Panc1 (cell line): Measurements from ENCODE around the gene HLTF. TPM values are rescaled to one million over a fixed set of nuclear protein-coding genes. Genes with fewer than 3 reads are reported as not detected.

Experiments used
- ATAC-seq: fragments of 200-7000 bp; cut with Tn5 transposase; 2 replicates; pipeline ENCODE4 v1.9.1; 2020; ENCODE audit warnings: mild to moderate bottlenecking, moderate library complexity
- BruUV-seq: library from RNA; stranded (reverse); fragments of 400-500 nt; replicated peaks from 2 replicates; lab custom pipeline; 2021; lab: Mats Ljungman, UMichigan
- CTCF ChIA-PET: fragments of 300-600 bp; sonication (Branson Sonifier 250); formaldehyde crosslinking; loops from one replicate; lab custom pipeline; 2022; ENCODE audit warnings: antibody characterized with exemption; lab: Charles Lee
- POLR2A ChIA-PET: fragments of 300-600 bp; sonication (Branson Sonifier 250); formaldehyde crosslinking; loops from one replicate; lab custom pipeline; 2022; ENCODE audit warnings: antibody characterized with exemption; lab: Charles Lee
- DNase-seq: peaks from one replicate; pipeline ENCODE4 v3.0.0-alpha.2; 2010; ENCODE audit warnings: low read depth, low spot score
- H3K27ac ChIP-seq: 2 replicates; pipeline ENCODE4 v1.5.1; 2011; ENCODE audit warnings: mild to moderate bottlenecking, low read length, inconsistent platforms
- H3K27me3 ChIP-seq: fragments of 200-500 bp; sonication (Bioruptor generic); 2 replicates; pipeline ENCODE4 v1.6.0; 2014; ENCODE audit warnings: low read length, inconsistent platforms; ENCODE audit not compliant: control insufficient read depth, insufficient read depth
- H3K36me3 ChIP-seq: fragments of 200-500 bp; sonication (Bioruptor generic); 2 replicates; pipeline ENCODE4 v1.5.1; 2014; ENCODE audit warnings: inconsistent platforms, mild to moderate bottlenecking, low read length, moderate library complexity; ENCODE audit not compliant: control insufficient read depth, insufficient read depth
- H3K4me1 ChIP-seq: 2 replicates; pipeline ENCODE4 v1.5.1; 2011; ENCODE audit warnings: inconsistent platforms, mild to moderate bottlenecking, low read length, moderate library complexity; ENCODE audit not compliant: control insufficient read depth, insufficient read depth
- H3K4me3 ChIP-seq, 2 experiments: 2 replicates each; pipeline ENCODE4 v1.5.1; 2011 to 2012; ENCODE audit warnings: low read depth in 2 of 2, low read length in 2 of 2, mild to moderate bottlenecking in 2 of 2, inconsistent platforms in 1 of 2, moderate library complexity in 1 of 2
- H3K9me3 ChIP-seq: fragments of 200-500 bp; sonication (Bioruptor generic); 2 replicates; pipeline ENCODE4 v1.5.1; 2014; ENCODE audit warnings: low read depth, mild to moderate bottlenecking, inconsistent platforms, low read length, moderate library complexity; ENCODE audit not compliant: control insufficient read depth, insufficient read depth
- POLR2AphosphoS5 ChIP-seq: IDR thresholded peaks from 2 replicates; pipeline ENCODE4 v1.6.1; 2012; ENCODE audit warnings: mild to moderate bottlenecking, low read depth, low read length, moderate library complexity
- REST ChIP-seq, 2 experiments: IDR thresholded peaks; 2 replicates each; pipeline ENCODE4 v1.6.1; 2011 to 2012; ENCODE audit warnings: low read depth in 2 of 2, control low read depth in 1 of 2, low read length in 1 of 2, mild to moderate bottlenecking in 1 of 2, moderate library complexity in 1 of 2; ENCODE audit not compliant: insufficient read depth in 1 of 2
- SIN3A ChIP-seq: IDR thresholded peaks from 2 replicates; pipeline ENCODE4 v1.6.1; 2012; ENCODE audit warnings: low read depth, mild to moderate bottlenecking, low read length, moderate library complexity, borderline replicate concordance; ENCODE audit not compliant: insufficient read depth
- TCF7L2 ChIP-seq: IDR thresholded peaks from 2 replicates; pipeline ENCODE4 v1.6.1; 2011; ENCODE audit warnings: mild to moderate bottlenecking, low read depth, low read length, inconsistent platforms
- in situ Hi-C: cut with HindIII; loops from 2 replicates; pipeline ENCODE4 v1.10.0; 2016; ENCODE audit warnings: low sequenced_read_pairs, low pct_unique_long_range_greater_than_20kb
- intact Hi-C: fragments of 100-400 bp; cut with micrococcal nuclease; formaldehyde crosslinking; loops from one replicate; pipeline ENCODE4 v1.10.0; 2022; ENCODE audit not compliant: unreplicated experiment
- total RNA-seq: library from RNA; stranded (reverse); gene quantifications from one replicate; pipeline ENCODE4 v1.2.1, GENCODE V29; 2021; ENCODE audit not compliant: unreplicated experiment
- TF ChIP-seq, protein P1 (sequence below): fragments of 450-650 bp; IDR thresholded peaks from 2 replicates; pipeline ENCODE4 v1.5.1; 2017; ENCODE audit warnings: mild to moderate bottlenecking

HLTF gene
- total RNA-seq, 1 experiment from 2014 or later = 106 TPM

GRCh38 chr3:149010504-149010951, 75.8 kb downstream of the HLTF start:
- H3K9me3 ChIP-seq = no peaks in the 10 kb centered on the region
- BruUV-seq = no TSS peak
- peaks cover 12% of the 10 kb centered on the region for H3K36me3 ChIP-seq
- in situ Hi-C loops = no loop called here
- no peaks in the 10 kb centered on the region for H3K27me3 ChIP-seq
- POLR2A ChIA-PET = no interaction called here
- CTCF ChIA-PET = no interaction called here
- no peaks in the 10 kb centered on the region for H3K4me1 ChIP-seq
- no peak for ATAC-seq
- DNase-seq = no peak
- H3K4me3 ChIP-seq = no peak overlapping the region
- intact Hi-C loops = no loop called here
- H3K27ac ChIP-seq = no peak overlapping the region
- TF ChIP-seq TCF7L2 = no peak
- TF ChIP-seq SIN3A = no peak
- TF ChIP-seq, protein P1, sequence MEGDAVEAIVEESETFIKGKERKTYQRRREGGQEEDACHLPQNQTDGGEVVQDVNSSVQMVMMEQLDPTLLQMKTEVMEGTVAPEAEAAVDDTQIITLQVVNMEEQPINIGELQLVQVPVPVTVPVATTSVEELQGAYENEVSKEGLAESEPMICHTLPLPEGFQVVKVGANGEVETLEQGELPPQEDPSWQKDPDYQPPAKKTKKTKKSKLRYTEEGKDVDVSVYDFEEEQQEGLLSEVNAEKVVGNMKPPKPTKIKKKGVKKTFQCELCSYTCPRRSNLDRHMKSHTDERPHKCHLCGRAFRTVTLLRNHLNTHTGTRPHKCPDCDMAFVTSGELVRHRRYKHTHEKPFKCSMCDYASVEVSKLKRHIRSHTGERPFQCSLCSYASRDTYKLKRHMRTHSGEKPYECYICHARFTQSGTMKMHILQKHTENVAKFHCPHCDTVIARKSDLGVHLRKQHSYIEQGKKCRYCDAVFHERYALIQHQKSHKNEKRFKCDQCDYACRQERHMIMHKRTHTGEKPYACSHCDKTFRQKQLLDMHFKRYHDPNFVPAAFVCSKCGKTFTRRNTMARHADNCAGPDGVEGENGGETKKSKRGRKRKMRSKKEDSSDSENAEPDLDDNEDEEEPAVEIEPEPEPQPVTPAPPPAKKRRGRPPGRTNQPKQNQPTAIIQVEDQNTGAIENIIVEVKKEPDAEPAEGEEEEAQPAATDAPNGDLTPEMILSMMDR = no peak
- no peak for TF ChIP-seq REST (IDR thresholded peaks at IDR 0.05; ENCODE audit: insufficient read depth in 1 of 2, low read depth in 2 of 2, low read length in 1 of 2)
- TF ChIP-seq POLR2AphosphoS5 = no peak

DNA sequence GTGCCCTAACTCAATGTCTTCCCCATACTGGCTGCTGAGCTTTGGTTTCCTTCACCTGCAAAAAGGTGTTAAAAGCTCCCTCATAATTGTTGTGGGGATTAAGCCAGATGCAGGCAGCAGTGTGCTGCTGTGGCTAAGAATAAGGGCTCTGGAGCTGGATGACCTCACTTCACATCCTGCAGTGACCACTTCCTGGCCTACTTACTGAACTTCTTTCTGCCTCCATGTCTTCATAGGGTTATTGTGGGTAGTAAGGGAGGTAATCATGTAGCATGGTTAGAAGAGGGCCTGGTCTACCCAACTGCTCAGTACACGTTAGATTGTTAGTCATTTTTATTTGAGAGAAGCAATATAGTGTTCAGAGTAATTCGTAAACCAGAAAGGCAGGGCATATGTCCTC, 76.6 kb downstream of the HLTF start:
- DNase-seq (no peak), ATAC-seq (no peak)
- H3K4me3 ChIP-seq = no peak overlapping the region
- no peaks in the 10 kb centered on the region for H3K9me3 ChIP-seq
- ChIA-PET POLR2A (no interaction called here), CTCF (interaction anchor here (0.5 kb wide), 1 partner anchor 60 kb away, joined by 3 read pairs; no protein-coding TSS in a partner anchor)
- H3K4me1 ChIP-seq = peaks cover 1% of the 10 kb centered on the region
- no peak overlapping the region for H3K27ac ChIP-seq
- intact Hi-C loops = no loop called here
- TF ChIP-seq SIN3A = no peak
- TF ChIP-seq REST (IDR thresholded peaks at IDR 0.05; ENCODE audit: insufficient read depth in 1 of 2, low read depth in 2 of 2, low read length in 1 of 2) = no peak
- no TSS peak for BruUV-seq
- peaks cover 12% of the 10 kb centered on the region for H3K36me3 ChIP-seq
- no peaks in the 10 kb centered on the region for H3K27me3 ChIP-seq
- in situ Hi-C loops = no loop called here
